ENCODE results near the gene PLEKHA7.

Gene PLEKHA7

DNA sequence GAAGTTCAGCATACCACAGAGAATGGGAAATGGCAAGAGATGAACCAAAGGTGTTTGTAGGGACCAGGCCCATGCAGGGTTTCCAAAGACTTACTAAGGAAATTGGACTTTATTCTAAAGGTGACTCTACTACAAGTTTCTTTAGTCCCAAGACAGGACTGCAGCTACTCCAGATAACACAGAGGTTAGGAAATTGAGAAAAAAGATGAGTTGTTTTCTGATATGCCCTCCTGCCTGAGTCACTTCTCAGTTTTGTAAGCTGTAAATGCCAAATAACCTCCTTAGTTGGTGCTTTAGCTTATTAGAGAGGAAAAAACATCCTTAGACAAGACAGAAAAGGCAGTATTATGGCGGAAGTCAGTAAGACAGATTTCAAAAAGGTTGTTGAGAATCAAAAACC is 179.8 kb downstream of the PLEKHA7 start:
- DNase-seq: no peak

DNA sequence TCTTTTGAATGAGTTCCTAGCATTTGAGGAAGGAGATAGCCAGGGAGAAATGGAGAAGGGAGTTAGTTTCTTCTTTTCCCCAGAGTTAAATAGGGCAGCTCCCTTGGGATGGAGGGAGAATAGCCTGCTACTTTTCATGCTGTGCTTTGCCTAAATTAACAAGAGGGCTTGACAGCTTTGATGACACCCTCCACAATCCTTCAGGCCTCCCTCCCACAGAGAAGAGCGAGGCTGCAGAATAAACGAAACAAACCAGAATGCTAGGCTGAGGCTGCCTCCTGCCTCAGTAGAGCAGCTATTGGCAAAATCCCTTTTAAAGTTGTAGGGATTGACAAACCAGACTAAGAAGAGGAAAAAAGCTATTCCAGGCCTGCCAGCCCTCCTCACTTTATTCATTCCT is 181.2 kb downstream of the PLEKHA7 start:
- no peak for DNase-seq

DNA sequence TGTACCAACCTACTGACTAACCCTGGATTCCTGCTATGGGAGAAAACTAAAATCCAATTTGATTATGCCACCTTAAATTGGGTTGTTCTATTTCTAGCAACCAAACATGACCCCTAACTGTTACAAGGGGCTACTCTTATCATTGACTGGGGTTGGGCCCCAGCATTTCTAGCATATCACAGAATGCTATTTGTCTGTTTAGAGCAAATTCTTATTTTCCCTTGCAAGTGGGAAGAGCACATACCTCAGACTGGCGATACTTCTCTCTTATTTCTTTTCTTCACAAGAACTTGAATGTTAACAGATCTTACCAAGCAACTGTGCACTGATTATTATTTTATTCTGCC is 182.0 kb downstream of the PLEKHA7 start:
- DNase-seq: no peak

DNA sequence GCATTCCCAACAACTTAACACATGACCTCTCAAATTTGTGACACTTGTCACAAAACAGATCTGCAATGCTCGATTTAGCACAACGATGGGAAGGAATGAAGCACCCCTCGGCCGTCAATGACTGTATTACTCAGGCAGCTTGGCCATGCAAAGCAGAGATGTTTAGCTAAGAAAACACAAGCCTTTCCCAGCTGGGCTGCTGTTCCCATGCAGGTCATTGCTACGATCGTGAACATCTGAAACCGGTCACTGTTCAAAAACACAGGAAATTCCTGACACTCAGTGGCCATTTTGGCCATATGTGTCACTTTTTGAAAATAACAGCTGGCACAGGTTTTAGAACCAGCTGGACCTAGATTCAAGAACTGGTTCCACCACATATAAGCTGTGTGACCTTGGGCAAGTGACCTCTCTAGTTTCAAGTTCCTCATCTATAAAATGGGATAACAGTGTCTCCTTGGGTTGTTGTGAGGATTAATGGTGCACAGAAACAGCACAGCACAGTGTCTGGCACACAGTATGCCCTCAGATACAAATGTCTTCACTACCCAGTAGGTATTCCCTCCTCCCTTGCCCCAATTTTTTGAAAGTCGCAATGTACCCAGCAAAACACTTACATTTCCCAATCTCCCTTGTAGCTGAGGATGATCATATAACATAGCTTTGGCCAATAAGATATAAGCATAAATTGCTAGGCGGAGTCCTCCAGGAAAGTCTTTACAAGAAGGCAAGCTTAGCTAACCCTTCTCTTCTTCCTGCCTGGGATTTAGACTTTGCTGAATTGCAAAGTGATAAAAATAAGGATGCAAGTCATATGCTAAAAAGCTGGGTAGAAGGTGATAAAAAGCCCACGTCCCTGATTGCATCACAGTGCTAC is 182.7 kb downstream of the PLEKHA7 start:
- no peak for DNase-seq

DNA sequence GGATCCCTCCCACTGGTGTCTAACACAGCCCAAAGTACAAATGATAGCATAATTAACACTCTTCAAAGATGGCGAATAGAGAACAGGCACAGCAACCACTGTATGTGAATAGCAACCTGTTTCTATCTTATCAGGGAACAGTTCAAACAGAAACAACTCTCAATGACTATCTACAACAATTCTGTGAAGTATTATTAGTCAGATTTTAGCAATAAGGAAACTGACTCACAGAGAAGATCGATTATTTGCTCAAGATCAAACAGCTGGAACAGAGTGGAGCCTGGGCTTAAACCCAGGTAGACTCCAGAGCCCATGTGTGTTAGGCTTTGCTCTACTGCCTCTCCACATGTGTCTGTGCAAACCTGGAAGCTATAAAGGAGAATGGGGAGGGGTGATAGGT is 187.1 kb downstream of the PLEKHA7 start:
- DNase-seq: no peak

DNA sequence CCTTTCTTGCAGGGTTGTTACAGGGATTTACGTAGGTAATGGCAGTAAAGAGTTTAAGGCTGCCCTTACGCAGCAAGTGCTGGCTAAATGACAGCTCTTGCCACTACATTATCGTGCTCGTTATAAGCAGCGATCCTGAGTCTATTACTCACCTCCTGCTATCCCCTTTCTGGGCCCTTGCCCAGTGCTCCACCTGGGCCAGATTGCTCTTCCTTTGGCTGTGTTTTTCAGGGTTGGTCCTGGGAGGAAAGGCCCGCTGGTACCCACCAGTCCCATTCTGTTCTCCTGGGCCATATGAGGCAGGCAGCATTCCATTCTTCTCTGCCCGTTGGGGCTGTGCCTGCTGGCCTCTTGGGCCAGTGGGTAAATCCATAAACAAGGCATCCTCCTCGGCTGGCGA is 188.2 kb downstream of the PLEKHA7 start:
- DNase-seq: no peak

DNA sequence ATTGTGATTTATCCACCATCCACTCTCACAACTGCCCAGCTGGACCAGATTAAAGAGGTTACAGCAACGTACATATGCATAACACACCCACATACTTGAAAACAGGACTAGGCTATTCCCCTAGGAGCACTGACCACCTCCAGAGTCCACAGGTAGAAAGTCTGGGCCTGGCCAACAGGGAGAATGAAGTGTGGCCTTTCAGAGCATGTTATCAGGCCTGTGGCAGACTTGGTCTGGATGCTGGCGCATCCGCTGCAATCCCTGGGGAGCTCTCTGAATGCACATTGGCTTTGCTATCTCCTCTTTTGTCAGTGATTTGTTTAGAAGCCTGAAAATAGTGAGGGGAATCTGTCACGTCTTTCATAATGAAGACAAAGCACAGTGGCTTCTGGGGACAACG is 189.1 kb downstream of the PLEKHA7 start:
- no peak for DNase-seq

DNA sequence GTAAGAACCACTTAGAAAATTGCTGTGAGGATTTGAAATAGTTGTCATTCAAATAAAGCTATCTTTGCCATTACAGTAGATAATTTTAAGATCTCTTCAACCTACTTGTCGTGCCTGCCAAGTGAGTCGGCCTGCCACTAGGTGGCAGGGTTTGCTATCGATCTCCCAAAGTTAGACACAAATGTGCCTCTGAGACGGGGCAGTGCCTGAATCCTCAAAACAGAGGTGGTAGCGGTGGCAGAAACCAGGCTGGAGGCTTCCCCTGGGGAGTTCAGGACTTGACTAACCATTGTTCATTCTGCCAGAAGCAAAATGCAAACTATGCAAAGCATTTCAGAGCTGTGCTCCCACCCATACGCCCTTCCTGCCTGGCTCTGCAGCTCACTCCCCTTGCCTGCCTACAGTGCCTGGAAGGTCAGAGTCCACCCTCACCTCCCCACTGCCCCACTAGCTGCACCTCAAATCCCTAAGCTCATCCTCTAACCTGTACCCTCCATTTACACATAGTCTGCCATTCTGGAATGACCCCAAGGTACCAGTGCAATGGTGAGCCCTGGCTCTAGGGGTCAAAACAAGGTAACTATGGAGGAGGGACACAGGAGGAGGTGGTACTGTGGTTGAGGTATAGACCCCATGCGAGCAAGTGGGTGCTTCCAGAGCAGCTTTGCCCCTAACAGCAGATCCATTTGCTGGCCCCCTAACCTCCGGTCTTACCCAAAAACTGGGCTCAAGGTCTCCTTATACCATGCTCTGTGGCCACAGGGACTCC is 193.7 kb downstream of the PLEKHA7 start:
- DNase-seq: peak; percentile 58

DNA sequence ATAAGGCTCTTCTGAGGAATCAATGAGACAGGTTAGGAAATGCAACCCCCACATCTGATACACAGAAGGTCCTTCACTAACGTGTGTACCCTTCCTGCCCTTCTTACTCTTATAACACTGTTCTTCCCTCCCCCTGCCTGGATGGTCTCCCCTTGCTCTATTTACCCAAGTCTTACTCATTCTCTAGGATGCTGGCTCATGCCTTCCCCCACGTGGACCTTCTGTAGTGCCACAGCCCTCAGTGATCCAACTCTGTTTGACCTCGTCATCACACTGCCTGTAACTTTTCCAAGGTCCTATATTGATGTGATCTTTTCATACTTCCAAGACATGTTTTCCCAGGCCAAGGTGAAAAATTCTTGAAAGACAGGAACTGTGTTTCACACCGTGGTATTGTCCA is 195.9 kb downstream of the PLEKHA7 start:
- no peak for DNase-seq

DNA sequence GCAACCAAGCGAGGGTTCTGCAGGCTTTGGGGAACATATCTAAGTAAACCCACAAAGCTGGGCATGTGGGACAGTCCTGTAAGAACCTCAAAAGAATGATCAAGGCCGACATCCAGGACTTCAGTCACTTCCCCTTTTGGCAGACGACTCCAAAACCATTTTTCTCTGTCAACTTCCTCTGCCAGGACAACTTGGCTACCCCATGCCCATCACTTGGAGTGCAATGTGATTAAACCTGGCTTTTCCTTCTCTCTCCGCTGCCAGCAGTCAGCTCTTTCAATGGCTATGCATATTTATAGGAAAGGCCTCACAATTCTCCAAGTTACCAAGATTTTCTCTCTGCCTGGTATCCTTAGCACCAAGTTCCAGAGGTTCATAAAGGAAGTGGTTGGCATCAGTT is 196.9 kb downstream of the PLEKHA7 start:
- no peak for DNase-seq

DNA sequence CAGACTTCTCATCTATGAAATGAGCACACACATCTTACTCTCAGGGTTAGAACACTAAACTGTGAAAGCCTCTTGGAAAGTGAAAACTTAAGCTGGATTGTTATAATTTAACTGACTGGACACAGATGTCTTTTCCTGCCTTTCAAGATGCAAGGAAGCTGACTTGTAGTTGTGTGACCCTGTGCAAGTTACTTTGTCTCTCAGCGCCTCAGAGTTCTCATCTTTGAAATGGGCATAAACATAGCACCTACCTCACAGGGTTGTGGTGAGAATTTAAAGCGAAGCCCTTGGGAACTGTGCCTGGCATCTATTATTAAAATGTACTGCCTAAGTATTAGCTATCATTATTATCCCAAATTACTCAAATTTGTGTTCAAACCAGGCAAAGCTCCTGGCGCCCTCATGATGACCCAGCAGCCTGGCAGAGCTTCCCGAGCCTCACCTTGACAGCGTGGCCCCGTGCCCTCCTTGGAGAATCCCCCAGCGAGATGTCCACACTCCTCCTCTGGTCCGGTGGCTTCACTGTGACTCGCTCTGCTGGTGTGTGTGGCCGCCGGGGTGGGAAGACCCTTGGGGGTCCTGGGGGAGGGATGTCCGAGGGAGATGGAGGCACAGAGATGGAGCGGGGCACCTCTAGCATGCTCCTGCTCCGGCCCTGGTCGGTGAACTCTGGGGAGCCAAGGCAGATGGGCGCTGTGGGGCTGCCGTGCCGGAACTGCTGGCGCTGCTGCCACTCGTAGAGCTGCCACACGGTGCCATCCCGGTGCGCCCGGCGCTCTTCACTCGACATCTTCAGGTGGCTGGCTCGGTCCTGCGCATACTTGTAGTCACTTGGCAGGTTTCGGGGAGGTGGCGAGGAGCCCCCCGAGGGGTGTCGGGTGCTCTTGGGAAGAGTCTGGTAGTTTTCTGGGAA is 197.6 kb downstream of the PLEKHA7 start:
- DNase-seq: no peak

DNA sequence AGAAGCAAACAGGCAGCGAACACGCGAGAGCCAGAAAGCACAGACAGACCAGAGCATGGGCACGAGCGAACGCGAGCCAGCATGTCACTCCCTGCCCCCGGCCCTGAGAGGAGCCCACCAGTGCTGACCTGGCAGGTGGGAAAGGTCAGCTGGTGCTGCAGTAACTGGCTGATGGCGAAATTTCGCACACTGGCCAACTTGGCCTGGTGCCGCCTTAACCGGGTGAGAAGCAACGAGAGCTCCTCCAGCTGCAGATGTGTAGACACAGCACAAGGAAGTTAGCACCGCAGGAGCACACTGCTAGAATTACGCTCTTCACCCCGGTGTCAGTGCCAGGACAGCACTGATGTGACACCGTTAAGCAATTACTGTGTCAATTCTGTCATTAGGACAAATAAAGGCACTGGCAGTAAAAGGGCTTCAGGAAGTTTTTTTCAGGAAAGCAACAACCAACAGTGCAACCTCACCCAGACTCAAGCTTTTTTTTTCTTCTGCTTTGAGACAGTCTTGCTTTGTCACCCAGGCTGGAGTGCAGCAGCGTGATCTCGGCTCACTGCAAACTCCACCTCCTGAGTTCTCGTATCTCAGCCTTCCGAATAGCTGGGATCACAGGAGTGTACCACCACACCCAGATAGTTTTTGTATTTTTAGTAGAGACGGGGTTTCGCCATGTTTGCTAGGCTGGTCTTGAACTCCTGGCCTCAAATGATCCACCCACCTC is 199.0 kb downstream of the PLEKHA7 start:
- DNase-seq: no peak

DNA sequence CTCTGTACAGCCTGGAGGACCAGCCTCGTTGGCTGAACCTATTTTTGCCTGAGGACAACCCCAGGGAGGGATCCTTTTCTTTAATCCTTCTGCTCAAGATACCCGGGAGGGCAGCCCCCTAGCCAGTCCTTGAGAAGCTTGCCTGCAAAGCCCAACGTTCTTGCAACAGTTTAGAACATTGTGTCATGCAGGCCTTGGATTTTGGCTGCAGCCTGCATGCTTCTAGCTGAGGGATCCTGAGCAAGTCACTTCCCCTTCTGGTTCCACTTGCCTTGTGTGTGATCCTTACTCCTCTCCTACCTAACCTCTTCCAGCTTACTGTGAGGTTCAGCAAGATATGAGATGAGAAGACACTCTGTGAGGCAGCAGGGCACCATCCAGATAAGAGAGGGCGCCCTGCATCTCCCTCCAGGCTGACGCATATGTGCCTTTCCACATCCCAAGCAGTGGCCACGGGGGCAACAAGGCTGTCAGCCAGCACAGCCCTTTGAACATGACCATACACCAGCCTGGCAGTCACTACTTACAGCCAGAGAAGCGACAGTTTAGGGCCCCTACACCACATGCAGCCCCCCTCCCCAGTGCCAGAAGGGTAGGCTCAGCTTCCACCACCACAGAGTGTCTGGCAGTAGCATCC is 199.7 kb downstream of the PLEKHA7 start:
- DNase-seq: no peak

DNA sequence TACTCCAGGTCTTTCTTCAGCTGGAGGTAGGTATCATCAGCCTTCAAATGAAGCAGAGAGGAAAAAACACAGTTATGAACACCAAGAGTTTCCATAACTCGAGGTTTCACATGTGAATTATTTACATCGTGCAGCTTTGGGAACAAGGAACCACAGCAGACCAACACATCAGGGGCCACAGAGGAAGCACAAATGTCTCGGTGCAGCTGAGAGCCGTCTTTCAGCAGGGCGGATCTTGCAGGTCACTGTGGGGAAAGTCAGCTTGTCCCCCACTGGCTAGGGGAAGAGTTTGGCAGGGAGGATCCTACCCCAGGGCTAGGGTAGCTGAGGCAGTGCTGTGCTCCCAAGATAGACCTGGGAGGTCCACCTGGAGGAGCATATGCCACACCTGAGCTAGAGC is 201.1 kb downstream of the PLEKHA7 start:
- DNase-seq: no peak

DNA sequence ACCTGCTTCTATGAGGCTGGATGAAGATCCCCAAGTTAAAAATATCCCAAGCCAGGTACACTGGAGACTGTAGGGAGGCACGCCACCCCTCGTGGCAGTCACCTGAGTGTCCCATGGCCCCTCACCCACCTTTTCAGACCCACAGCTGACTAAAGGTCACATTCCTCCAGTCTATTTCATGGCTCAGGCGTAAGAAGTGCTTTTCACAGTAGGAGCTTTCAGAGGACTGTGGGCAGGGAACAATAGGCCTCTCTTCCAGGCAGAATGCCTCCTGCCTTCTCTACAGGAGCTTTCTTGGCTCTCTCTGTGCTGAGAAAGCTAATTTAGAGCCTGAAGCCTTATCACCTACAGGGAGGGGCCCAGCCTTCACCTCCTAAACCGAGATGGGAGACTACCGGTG is 201.9 kb downstream of the PLEKHA7 start:
- DNase-seq: no peak

DNA sequence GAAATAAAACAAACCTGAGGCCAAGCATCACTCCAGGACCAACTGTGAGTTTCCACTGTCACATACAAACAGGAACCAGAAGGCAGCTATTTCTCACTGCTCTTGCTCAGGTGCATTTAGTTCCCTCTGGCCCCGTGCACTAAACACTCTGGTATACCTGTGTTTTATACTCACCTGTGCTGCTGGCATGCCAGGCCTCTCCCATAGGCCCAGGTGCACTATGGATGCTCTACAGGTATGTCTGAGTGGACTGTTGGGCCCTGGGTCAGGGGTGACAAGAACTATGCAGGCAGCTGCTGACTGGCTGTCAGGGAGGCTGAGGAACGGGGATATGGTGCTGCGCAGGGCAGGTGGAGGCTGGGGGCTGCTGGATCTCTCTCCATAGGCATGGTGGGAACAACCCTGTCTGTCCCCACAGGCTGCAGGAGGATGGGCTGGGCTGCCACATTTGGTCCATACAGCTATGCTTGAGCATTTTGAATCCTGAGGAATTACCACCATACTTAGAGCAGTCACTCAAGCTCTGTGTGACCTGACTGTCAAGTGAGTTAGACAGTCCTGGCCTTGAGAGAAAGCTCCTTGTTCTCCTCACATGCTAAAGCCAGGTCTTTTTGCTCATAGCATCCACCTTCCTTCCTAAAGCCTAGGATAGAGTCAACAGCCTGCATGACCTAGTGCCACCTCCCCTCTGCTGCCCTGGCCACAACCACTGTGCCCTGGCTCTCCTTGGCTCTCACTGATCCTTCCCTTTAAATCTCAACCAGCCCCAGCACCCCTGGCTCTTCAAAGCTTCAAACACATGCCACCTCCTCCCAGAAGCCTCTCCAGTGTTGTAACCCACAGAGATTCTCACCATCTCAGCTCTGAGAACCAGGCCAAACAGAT is 202.8 kb downstream of the PLEKHA7 start:
- no peak for DNase-seq

DNA sequence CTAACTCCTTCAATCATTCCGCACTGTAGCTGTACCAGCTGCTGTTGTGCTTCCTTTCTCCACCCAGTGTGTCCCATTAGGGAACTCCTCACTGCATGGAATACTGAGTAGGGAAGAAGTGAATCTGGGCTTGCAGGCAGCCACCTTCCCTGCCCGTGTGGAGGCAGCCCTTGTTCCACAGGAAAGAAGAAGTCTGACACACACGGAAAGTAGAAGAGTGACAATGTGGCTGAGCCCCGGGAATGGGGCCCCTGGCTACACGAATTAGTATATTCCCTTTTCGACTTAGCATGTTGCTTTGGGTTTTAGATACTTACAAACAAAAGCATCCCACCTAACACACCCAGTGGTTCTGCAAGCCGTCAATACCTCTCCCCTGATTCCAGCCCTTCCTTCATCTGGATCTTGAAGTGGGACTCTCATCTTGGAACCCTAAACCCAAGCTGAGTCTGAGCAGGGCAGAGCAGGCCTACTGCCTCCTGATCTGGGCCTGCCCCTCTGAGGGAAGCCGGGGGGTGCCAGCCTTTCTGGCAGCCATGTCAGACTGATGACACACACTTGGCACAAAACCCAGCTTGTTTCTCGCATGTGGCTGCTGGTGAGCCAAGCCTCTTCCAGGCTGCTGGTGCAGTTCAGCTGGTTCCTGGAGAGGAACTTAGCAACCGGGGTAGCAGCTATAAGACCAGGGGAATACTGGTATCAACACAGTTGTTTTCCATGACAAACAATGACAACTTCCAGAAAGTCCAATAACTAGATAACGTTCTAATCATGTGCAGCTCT is 204.1 kb downstream of the PLEKHA7 start:
- no peak for DNase-seq

DNA sequence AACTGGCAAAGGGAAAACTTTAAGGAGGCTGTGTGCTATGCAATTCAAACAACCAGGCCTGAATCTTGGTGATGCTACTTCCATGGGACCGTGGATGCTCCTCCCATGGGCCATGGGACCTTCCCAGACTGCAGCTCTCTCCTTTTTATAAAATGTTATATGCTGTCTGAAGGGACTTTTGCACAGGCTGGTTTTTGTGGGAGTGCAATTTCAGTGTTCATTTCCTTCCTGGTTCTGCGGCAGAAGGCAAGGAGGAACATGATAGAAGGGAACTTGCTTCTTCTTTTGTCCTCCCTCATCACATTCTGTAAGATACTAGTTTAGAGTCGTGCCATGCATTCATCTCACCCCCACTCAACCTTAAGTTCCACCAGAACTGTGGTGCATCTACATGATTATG is 206.9 kb downstream of the PLEKHA7 start:
- DNase-seq: no peak

DNA sequence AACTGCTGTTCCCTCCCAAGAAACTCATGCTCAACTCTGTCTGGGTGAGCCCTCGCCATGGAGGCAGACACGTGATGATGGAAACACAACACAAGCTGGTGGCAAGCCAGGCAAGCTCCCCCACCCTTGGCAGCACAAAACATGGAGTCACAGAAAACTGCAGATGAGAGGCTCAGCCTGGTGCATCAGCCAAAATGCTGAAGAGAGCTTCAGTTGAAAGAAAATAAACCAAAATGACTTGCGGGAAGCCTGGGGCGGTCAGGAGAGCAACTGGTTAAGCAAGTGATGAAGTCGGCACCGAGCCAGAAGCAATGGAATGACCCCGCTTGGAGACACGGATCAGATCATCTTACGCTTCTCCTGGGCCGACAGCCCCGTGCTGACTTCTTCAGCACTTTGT is 207.4 kb downstream of the PLEKHA7 start:
- no peak for DNase-seq

DNA sequence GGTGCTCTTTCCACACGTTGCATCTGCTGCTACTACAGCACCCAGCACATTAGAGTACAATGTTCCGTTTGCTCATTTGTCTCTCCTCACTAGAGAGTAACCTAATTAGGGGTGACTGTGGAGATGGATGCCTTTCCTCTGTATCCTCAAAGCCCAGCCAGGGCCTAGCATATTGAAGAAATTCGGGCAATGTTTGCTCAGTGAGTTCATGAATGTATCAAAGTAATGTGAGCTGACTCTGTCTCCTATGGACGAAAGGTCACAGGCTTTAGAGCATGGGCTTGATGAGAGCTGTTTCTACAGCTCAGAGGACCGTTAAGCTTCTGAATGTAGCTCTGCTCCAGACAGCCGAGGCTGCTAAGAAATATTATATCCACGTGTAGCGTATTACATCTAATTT is 208.3 kb downstream of the PLEKHA7 start:
- no peak for DNase-seq

Data from NCI-H748 treated with DMSO at 0.1 percent for 48 hours (cell line).